GM23338 (cell line): ENCODE measurements around the gene CCNY. TPM values are rescaled to one million over a fixed set of nuclear protein-coding genes. Genes with fewer than 3 reads are reported as not detected.

Experiments
- polyA plus RNA-seq: library from polyadenylated mRNA; unstranded; fragments of >200 nt; fragmentation: Nextera tagmentation; extraction: Ambion mirVana; gene quantifications from 2 replicates; pipeline ENCODE4 v1.2.1, GENCODE V29; 2016
- total RNA-seq: library from RNA; depleted of rRNA; stranded (reverse); fragments of >200 nt; shearing (Covaris generic); gene quantifications from 2 replicates; pipeline ENCODE4 v1.2.3, GENCODE V29; 2014; rRNA removed
- TF ChIP-seq, protein P1 (sequence below): IDR thresholded peaks from one replicate; pipeline ENCODE4 v1.6.1; 2018; ENCODE audit warnings: antibody characterized with exemption; ENCODE audit not compliant: unreplicated experiment
- TF ChIP-seq, protein P2 (sequence below): IDR thresholded peaks from 2 replicates; pipeline ENCODE4 v1.6.1; 2016; ENCODE audit warnings: antibody characterized with exemption

Gene CCNY
- total and polyA plus RNA-seq, 2 experiments from 2014 or later, result 14.2 to 29.0 TPM

DNA sequence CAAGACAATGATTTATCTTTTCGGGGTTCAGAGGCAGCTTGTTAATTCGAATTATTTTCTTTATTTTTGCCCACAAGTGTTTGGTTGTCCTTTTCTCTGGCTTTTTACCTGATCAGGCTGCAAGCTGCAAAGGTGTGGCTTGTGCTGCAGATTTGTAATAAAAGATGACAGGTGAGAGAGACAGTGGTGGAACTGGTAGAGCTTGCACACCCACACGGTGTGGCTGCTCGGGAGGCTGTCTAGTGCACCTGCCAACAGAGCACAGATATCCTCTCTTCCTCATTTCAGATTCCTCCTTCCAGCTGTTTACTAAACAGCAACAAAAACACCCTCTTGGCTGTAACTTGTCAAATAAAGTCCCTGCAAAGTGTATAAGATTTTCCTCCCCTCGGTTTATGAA is 278.0 kb downstream of the CCNY start (continued):
- TF ChIP-seq, protein P1, sequence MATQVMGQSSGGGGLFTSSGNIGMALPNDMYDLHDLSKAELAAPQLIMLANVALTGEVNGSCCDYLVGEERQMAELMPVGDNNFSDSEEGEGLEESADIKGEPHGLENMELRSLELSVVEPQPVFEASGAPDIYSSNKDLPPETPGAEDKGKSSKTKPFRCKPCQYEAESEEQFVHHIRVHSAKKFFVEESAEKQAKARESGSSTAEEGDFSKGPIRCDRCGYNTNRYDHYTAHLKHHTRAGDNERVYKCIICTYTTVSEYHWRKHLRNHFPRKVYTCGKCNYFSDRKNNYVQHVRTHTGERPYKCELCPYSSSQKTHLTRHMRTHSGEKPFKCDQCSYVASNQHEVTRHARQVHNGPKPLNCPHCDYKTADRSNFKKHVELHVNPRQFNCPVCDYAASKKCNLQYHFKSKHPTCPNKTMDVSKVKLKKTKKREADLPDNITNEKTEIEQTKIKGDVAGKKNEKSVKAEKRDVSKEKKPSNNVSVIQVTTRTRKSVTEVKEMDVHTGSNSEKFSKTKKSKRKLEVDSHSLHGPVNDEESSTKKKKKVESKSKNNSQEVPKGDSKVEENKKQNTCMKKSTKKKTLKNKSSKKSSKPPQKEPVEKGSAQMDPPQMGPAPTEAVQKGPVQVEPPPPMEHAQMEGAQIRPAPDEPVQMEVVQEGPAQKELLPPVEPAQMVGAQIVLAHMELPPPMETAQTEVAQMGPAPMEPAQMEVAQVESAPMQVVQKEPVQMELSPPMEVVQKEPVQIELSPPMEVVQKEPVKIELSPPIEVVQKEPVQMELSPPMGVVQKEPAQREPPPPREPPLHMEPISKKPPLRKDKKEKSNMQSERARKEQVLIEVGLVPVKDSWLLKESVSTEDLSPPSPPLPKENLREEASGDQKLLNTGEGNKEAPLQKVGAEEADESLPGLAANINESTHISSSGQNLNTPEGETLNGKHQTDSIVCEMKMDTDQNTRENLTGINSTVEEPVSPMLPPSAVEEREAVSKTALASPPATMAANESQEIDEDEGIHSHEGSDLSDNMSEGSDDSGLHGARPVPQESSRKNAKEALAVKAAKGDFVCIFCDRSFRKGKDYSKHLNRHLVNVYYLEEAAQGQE, result no peak
- TF ChIP-seq, protein P2, sequence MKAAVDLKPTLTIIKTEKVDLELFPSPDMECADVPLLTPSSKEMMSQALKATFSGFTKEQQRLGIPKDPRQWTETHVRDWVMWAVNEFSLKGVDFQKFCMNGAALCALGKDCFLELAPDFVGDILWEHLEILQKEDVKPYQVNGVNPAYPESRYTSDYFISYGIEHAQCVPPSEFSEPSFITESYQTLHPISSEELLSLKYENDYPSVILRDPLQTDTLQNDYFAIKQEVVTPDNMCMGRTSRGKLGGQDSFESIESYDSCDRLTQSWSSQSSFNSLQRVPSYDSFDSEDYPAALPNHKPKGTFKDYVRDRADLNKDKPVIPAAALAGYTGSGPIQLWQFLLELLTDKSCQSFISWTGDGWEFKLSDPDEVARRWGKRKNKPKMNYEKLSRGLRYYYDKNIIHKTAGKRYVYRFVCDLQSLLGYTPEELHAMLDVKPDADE, result no peak

Other genes starting within 250 kb of the CCNY start
- 32.9 and 38.3 TPM in 2 replicates for gene CUL2, start 246.2 kb upstream of the CCNY start, total RNA-seq
- gene CUL2, start 246.2 kb upstream of the CCNY start, polyA plus RNA-seq, result 10.1 and 17.2 TPM in 2 replicates
- gene CREM, start 209.7 kb upstream of the CCNY start, total RNA-seq, result 40.9 and 68.9 TPM in 2 replicates
- 41.1 and 43.8 TPM in 2 replicates for gene CREM, start 209.7 kb upstream of the CCNY start, polyA plus RNA-seq